GM23248 (cell line): ENCODE measurements around the gene TIMP3. TPM values are rescaled to one million over a fixed set of nuclear protein-coding genes. Genes with fewer than 3 reads are reported as not detected.

ENCODE experiments used
- DNase-seq: peaks from one replicate; pipeline ENCODE4 v3.0.0-alpha.2; 2015
- H2AFZ ChIP-seq: fragments of 200-600 bp; sonication (generic); 2 replicates; pipeline ENCODE4 v1.6.1; 2016; ENCODE audit warnings: antibody characterized with exemption
- H3F3A ChIP-seq: fragments of 200-600 bp; sonication (generic); 2 replicates; pipeline ENCODE4 v1.6.1; 2016; ENCODE audit warnings: mild to moderate bottlenecking, antibody characterized with exemption, mixed run types; ENCODE audit not compliant: insufficient read depth
- H3K27ac ChIP-seq: fragments of 200-600 bp; sonication (generic); 2 replicates; pipeline ENCODE4 v1.5.1; 2016; ENCODE audit warnings: mild to moderate bottlenecking
- H3K27me3 ChIP-seq: fragments of 200-600 bp; sonication (generic); replicated peaks from 2 replicates; pipeline ENCODE4 v1.6.1; 2016; ENCODE audit warnings: mild to moderate bottlenecking; ENCODE audit not compliant: insufficient read depth
- H3K36me3 ChIP-seq: fragments of 200-600 bp; sonication (generic); 2 replicates; pipeline ENCODE4 v1.6.1; 2016; ENCODE audit warnings: low read depth, mild to moderate bottlenecking
- H3K4me1 ChIP-seq: fragments of 200-600 bp; sonication (generic); 2 replicates; pipeline ENCODE4 v1.6.1; 2016; ENCODE audit warnings: mild to moderate bottlenecking; ENCODE audit not compliant: insufficient read depth
- H3K4me2 ChIP-seq: fragments of 200-600 bp; sonication (generic); one replicate; pipeline ENCODE4 v1.6.1; 2016; ENCODE audit warnings: mild to moderate bottlenecking; ENCODE audit not compliant: unreplicated experiment
- H3K4me3 ChIP-seq: fragments of 200-600 bp; sonication (generic); 2 replicates; pipeline ENCODE4 v1.5.1; 2016; ENCODE audit warnings: mild to moderate bottlenecking
- H3K79me2 ChIP-seq: fragments of 200-600 bp; sonication (generic); 2 replicates; pipeline ENCODE4 v1.6.1; 2016; ENCODE audit warnings: mild to moderate bottlenecking; ENCODE audit not compliant: insufficient read depth
- H3K9ac ChIP-seq: fragments of 200-600 bp; sonication (generic); 2 replicates; pipeline ENCODE4 v1.6.1; 2016; ENCODE audit warnings: mild to moderate bottlenecking
- H3K9me2 ChIP-seq: fragments of 200-600 bp; sonication (generic); 2 replicates; pipeline ENCODE4 v1.6.1; 2016; ENCODE audit warnings: mixed run types, mild to moderate bottlenecking, moderate library complexity; ENCODE audit not compliant: insufficient read depth
- H3K9me3 ChIP-seq: fragments of 200-600 bp; sonication (generic); one replicate; pipeline ENCODE4 v1.6.1; 2017; ENCODE audit warnings: low read depth
- H4K20me1 ChIP-seq: fragments of 200-600 bp; sonication (generic); 2 replicates; pipeline ENCODE4 v1.6.0; 2016; ENCODE audit not compliant: insufficient read depth
- EZH2 ChIP-seq: fragments of 200-600 bp; sonication (generic); IDR thresholded peaks from 2 replicates; pipeline ENCODE4 v1.6.1; 2018; ENCODE audit warnings: antibody characterized with exemption, mild to moderate bottlenecking; ENCODE audit not compliant: insufficient read depth, poor library complexity, severe bottlenecking
- EZH2phosphoT487 ChIP-seq: fragments of 200-600 bp; sonication (generic); IDR thresholded peaks from 2 replicates; pipeline ENCODE4 v1.6.1; 2018; ENCODE audit warnings: antibody characterized with exemption, moderate library complexity, mild to moderate bottlenecking, low read depth; ENCODE audit not compliant: insufficient read depth
- WGBS, 2 experiments: methylation state at CpG; one replicate each; pipeline ENCODE4 v1.1.6; 2015 to 2017; ENCODE audit warnings: low lambda C conversion rate in 2 of 2, low coverage in 1 of 2; ENCODE audit errors: missing lambda C conversion rate in 2 of 2; 5-methylcytosine and 5-hydroxymethylcytosine counted together
- in situ Hi-C: fragments of 300-500 bp; cut with MboI; formaldehyde crosslinking; loops from 2 replicates; pipeline ENCODE4 v1.15.0; 2020
- polyA plus RNA-seq: library from polyadenylated mRNA; unstranded; fragments of >200 nt; fragmentation: Nextera tagmentation; extraction: Ambion mirVana; gene quantifications from 2 replicates; pipeline ENCODE4 v1.2.1, GENCODE V29; 2016
- total RNA-seq: library from RNA; depleted of rRNA; stranded (reverse); fragments of >200 nt; shearing (Covaris generic); gene quantifications from 2 replicates; pipeline ENCODE4 v1.2.3, GENCODE V29; 2014

Gene TIMP3
- total and polyA plus RNA-seq, 2 experiments from 2014 or later: 1,254 to 1,465 TPM

DNA sequence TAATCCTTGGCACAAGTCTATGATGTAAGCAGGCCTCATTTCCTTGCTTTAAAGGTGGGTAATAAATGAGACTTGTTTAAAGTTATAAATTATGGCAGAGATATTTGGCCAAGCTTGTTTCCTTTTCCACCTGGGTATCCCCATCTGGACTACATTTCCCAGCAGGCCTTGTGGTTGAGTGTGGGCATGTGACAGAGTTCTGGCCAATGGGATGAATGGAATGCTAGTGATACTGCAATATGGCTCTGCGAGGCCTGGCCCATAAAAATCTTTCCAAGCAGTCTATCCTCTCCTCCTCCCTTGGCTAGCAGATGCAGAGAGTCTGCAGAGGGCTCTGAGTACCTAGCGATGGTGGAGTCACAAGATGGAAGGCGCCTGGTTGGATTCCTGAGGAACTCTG lies 102.5 kb downstream of the TIMP3 start:
- Histone ChIP-seq H3K4me1 (no peaks in the 10 kb centered on the region), H3K79me2 (no peaks in the 10 kb centered on the region), H3K9me3 (no peaks in the 10 kb centered on the region), H3K4me2 (no peak overlapping the region), H3K36me3 (no peaks in the 10 kb centered on the region), H2AFZ (no peak overlapping the region; the same call in 1 of the 2 replicates), H3K27me3 (peaks cover 17% of the 10 kb centered on the region), H3K9me2 (no peaks in the 10 kb centered on the region), H4K20me1 (no peaks in the 10 kb centered on the region), H3K27ac (no peak overlapping the region), H3K9ac (no peak overlapping the region), H3F3A (no peaks in the 10 kb centered on the region), H3K4me3 (no peak overlapping the region)
- in situ Hi-C loops: no loop called here
- DNase-seq: peak; percentile 66
- TF ChIP-seq EZH2: no peak
- 64 to 71% methylated on average over 3 of the region's 3 CpGs for WGBS, 2 experiments

DNA sequence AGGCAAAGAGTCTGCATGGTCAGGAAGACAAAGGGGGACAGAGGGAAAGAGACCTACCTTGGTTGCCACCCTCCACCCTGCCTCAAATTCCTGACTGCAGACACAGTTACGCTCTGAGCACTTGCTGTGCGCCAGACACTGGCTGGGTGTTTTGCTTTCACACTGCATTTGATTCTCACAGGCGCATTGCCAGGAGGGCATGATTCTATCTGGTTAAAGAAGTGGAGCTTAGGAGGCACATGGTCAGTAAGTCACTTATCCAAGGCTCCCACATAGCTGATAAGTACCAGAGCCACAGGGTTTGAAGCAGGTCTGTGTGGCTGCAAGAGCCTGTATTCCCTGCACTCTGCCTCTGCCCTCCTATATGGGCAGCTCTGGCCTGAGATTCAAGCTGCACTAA lies 103.9 kb downstream of the TIMP3 start:
- in situ Hi-C loops: no loop called here
- Histone ChIP-seq H3K27me3 (peaks cover 25% of the 10 kb centered on the region), H3K9me2 (no peaks in the 10 kb centered on the region), H4K20me1 (no peaks in the 10 kb centered on the region), H3K4me1 (no peaks in the 10 kb centered on the region), H2AFZ (no peak overlapping the region), H3K27ac (no peak overlapping the region), H3K4me2 (no peak overlapping the region), H3K4me3 (no peak overlapping the region), H3K79me2 (no peaks in the 10 kb centered on the region), H3F3A (no peaks in the 10 kb centered on the region), H3K9ac (no peak overlapping the region), H3K9me3 (no peaks in the 10 kb centered on the region), H3K36me3 (no peaks in the 10 kb centered on the region)
- TF ChIP-seq EZH2phosphoT487 (no peak), EZH2 (no peak)
- 87 to 91% methylated on average over 3 of the region's 3 CpGs for WGBS, 2 experiments
- DNase-seq: no peak

DNA sequence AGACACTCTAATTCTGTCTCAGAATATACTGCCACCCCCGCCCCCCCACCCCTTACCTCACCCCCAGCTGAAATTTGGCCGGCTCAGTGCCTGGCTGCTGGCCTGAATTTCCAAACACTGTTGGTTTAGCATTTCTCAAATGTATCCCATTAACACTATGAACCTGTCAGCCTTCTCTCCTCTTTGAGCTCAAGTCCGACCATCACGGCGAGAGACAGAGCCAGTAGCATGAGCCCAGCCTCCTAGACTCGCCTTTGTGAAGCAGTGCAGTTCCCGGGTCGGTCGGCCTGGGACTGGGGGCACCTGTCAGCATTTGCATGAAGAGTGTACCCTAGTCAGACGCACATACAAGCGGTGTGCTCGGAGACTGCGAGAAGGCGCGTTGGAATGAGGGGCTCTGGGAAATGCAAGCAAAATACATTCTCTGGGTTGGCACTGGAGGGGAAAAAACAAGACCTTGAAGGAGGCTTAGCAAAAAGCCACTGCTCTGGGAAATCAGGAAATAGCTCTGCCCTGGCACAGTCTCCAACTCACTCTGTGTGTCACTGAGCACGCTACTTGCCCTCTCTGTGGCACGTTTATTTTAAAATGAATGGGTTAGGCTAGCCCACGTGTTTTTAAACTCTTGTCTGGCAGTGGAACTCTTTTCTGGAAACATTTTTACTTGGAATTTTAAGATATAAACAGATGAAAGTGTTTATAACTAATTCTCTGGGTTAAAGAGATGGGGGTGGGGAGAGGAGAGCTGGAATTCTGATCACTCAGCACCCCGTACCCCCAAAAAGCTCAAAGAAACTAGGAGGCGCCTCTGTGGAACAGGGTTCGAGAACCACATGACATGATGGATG lies 108.3 kb downstream of the TIMP3 start:
- no peak overlapping the region for H3K4me2 ChIP-seq
- H3K9me3 ChIP-seq: no peaks in the 10 kb centered on the region
- no peak overlapping the region for H2AFZ ChIP-seq
- no peaks in the 10 kb centered on the region for H3K9me2 ChIP-seq
- H3K9ac ChIP-seq: no peak overlapping the region
- H3K4me1 ChIP-seq: no peaks in the 10 kb centered on the region
- TF ChIP-seq EZH2 (no peak), EZH2phosphoT487 (no peak)
- H3K27ac ChIP-seq: no peak overlapping the region
- H3K36me3 ChIP-seq: no peaks in the 10 kb centered on the region
- 48 to 49% methylated on average over 19 to 21 of the region's 21 CpGs for WGBS, 2 experiments
- H3F3A ChIP-seq: no peaks in the 10 kb centered on the region
- peaks cover 35% of the 10 kb centered on the region for H3K27me3 ChIP-seq
- in situ Hi-C loops: no loop called here
- DNase-seq: no peak
- H3K79me2 ChIP-seq: no peaks in the 10 kb centered on the region
- H4K20me1 ChIP-seq: no peaks in the 10 kb centered on the region; the same call in 1 of the 2 replicates
- no peak overlapping the region for H3K4me3 ChIP-seq

DNA sequence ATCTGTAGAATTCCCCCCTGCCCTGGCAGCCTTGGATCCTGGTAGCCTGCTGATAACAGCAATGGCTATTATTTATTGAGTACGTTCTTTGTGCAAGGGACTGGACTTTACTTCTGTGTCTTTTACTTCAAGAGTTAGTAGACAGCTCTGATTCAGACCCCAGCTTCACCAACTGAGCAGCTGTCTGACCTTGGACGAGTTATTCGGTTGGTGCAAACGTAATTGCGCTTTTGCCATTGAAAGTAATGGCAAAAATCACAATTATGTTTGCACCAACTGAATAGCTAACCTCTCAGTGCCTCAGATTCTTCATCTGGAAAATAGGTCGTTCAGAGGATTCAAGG lies 108.9 kb downstream of the TIMP3 start:
- Histone ChIP-seq H3K27me3 (peaks cover 35% of the 10 kb centered on the region), H3K4me1 (no peaks in the 10 kb centered on the region), H3K36me3 (no peaks in the 10 kb centered on the region), H3K79me2 (no peaks in the 10 kb centered on the region), H3K9me3 (no peaks in the 10 kb centered on the region), H3K27ac (no peak overlapping the region), H3K9me2 (no peaks in the 10 kb centered on the region), H2AFZ (no peak overlapping the region), H3F3A (no peaks in the 10 kb centered on the region), H4K20me1 (no peaks in the 10 kb centered on the region; the same call in 1 of the 2 replicates), H3K4me2 (no peak overlapping the region), H3K4me3 (no peak overlapping the region), H3K9ac (no peak overlapping the region)
- no peak for DNase-seq
- WGBS, 2 experiments: 70 to 71% methylated on average over 6 of the region's 6 CpGs
- TF ChIP-seq EZH2phosphoT487 (no peak), EZH2 (no peak)
- in situ Hi-C loops: no loop called here

DNA sequence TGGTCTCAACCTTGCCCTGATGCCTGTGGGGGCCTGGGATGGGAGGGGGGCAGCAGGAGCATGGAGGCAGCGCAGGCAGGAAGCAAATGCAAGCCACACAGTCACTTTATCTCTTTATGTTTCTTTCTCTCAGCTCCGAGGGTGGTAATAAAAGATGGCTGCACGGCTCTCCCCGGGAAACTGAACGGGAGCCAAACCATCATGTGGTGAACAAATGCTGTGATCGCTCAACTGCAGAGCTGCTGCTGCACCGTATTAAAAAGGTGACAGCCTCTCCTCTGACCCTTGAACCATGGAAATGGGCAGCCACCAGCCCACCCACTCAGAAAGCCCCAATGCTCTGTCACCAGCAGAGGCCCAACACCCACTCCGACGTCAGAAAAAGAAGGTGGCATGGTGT lies 110.0 kb downstream of the TIMP3 start:
- Histone ChIP-seq H3K9me3 (no peaks in the 10 kb centered on the region), H2AFZ (no peak overlapping the region), H3K4me2 (no peak overlapping the region), H3K4me3 (no peak overlapping the region), H3K9ac (no peak overlapping the region), H3K4me1 (no peaks in the 10 kb centered on the region), H3K36me3 (no peaks in the 10 kb centered on the region), H4K20me1 (no peaks in the 10 kb centered on the region; the same call in 1 of the 2 replicates), H3K27me3 (peaks cover 40% of the 10 kb centered on the region), H3K79me2 (no peaks in the 10 kb centered on the region), H3F3A (no peaks in the 10 kb centered on the region), H3K27ac (no peak overlapping the region), H3K9me2 (no peaks in the 10 kb centered on the region)
- in situ Hi-C loops: no loop called here
- TF ChIP-seq EZH2phosphoT487 (no peak), EZH2 (no peak)
- WGBS, 2 experiments: 11% methylated on average over 9 of the region's 9 CpGs
- DNase-seq: no peak
